Measurements from ENCODE around the gene SEC24D. TPM values are rescaled to one million over a fixed set of nuclear protein-coding genes. Genes with fewer than 3 reads are reported as not detected.
"Not testable (repeated sequence)": the region's sequence is repeated elsewhere in the genome, so short reads cannot be mapped to it uniquely, and the experiment has no call there.

Gene SEC24D
- total RNA-seq, 2 experiments from 2014 or later = 40.3 to 40.6 TPM

DNA sequence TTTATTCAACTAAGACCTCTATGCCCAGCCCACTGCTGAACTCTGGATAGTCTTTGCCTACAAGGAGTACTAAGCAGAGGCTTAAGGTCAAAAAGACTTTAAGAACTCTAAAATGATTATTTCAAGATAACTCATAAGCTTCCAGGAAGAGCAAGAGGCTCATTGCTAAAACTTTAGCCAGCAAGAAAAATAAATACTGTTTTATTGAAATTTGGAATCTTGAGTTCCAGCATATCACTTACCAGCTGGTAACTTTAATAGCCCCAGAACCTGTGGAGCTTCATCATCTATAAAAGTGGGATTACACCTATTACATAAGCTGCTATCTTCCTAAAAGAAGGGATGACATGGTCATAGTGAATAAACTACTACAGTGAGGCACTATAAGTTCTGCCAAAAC, 47.0 kb downstream of the SEC24D start:
- DNase-seq (no peak), ATAC-seq (no peak)
- peaks cover 11% of the 10 kb centered on the region for H3K36me3 Mint-ChIP-seq
- no peaks in the 10 kb centered on the region for H3K4me1 Mint-ChIP-seq
- CTCF ChIA-PET = interaction anchor here (1.3 kb wide), 1 partner anchor 17 kb away, joined by 4 read pairs; no protein-coding TSS in a partner anchor
- no peak overlapping the region for H3K4me3 Mint-ChIP-seq
- no peaks in the 10 kb centered on the region for H3K9me3 Mint-ChIP-seq (ENCODE audit: low read depth)
- H3K27ac Mint-ChIP-seq = no peak overlapping the region
- no peaks in the 10 kb centered on the region for H3K27me3 Mint-ChIP-seq

DNA sequence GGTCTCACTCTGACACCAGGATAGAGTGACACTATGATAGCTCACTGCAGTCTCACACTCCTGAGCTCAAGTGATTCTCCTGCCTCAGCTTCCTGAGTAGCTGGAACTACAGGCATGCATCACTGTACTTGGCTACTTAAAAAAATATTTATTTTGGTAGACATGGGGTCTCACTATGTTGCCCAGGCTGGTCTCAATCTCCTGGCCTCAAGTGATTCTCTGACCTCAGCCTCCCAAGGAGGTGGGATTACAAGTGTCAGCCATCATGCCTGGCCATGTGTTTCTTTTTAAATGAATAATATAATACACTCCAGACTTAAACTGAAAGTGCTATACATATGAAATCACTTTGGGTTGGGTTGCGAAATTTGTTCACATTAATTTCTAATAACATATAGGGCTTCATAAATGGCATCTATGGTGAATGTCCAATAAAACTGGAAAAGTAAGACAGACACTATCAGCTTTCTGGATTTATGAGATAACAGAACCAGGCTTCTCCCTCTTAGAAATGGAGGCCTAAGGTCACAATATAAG, 48.0 kb downstream of the SEC24D start:
- no peaks in the 10 kb centered on the region for H3K9me3 Mint-ChIP-seq (ENCODE audit: low read depth)
- no peak overlapping the region for H3K27ac Mint-ChIP-seq
- H3K4me1 Mint-ChIP-seq = no peaks in the 10 kb centered on the region
- no peak for ATAC-seq
- no peak for DNase-seq
- CTCF ChIA-PET = no interaction called here
- no peak overlapping the region for H3K4me3 Mint-ChIP-seq
- peaks cover 15% of the 10 kb centered on the region for H3K36me3 Mint-ChIP-seq
- H3K27me3 Mint-ChIP-seq = no peaks in the 10 kb centered on the region

DNA sequence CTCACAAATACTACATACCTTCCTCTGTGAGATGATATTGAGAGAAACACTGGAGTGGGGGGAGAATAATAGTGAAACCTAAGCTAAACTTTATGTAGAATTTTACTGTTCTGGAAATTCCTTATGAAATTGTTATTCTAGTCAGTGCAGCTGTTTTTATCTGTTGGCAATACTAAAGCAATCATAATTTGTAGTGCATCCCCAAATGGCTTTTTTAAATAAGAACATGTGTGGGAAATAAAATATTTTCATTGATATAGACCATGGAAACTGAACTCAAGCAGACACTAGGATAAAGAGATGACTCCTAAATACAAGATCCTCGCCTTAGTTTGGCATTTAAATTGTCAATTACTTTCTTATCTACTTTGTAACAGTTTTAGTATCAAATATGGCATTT, 51.1 kb downstream of the SEC24D start:
- Mint-ChIP-seq H3K4me3 (no peak overlapping the region), H3K36me3 (peaks cover 27% of the 10 kb centered on the region), H3K4me1 (no peaks in the 10 kb centered on the region), H3K27ac (no peak overlapping the region), H3K9me3 (ENCODE audit: low read depth) (no peaks in the 10 kb centered on the region), H3K27me3 (no peaks in the 10 kb centered on the region)
- ATAC-seq (no peak), DNase-seq (no peak)
- CTCF ChIA-PET = no interaction called here

DNA sequence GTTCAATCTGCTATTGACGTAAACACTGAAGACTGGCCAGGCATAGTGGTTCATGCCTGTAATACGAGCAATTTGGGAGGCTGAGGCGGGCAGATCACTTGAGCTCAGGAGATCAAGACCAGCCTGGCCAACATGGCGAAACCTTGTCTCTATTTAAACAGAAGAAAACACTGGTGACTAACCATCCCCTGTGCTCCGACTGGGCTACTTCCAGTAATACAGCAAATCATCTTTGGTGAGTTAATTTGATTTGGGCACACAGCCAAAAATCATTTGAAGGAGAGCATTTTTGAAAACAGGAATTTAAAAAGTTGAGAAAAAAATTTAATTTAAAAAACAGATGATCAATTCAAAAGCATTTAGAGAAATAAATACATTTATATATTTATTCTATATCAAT, 52.0 kb downstream of the SEC24D start:
- no peaks in the 10 kb centered on the region for H3K9me3 Mint-ChIP-seq (ENCODE audit: low read depth)
- H3K27me3 Mint-ChIP-seq = no peaks in the 10 kb centered on the region
- CTCF ChIA-PET = interaction anchor here (0.6 to 1.3 kb wide), 2 partner anchors 10 to 754 kb away, joined by 3 to 5 read pairs; no protein-coding TSS in a partner anchor
- no peaks in the 10 kb centered on the region for H3K4me1 Mint-ChIP-seq
- H3K36me3 Mint-ChIP-seq = peaks cover 26% of the 10 kb centered on the region
- DNase-seq (no peak), ATAC-seq (no peak)
- H3K27ac Mint-ChIP-seq = no peak overlapping the region
- no peak overlapping the region for H3K4me3 Mint-ChIP-seq

DNA sequence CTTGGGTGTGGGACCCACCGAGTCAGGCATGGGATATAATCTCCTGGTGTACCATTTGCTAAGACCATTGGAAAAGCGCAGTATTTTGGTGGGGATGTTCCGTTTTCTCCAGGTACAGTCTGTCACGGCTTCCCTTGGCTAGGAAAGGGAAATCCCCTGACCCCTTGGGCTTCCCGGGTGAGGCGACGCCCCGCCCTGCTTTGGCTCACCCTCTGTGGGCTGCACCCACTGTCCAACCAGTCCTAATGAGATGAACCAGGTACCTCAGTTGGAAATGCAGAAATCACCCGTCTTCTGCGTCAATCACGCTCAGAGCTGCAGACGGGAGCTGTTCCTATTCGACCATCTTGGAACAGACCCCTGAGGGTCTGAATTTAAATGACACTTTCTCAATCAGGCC, 53.0 kb downstream of the SEC24D start:
- not testable (repeated sequence) for H3K27me3 Mint-ChIP-seq; H3K27ac Mint-ChIP-seq; H3K4me3 Mint-ChIP-seq; DNase-seq; H3K9me3 Mint-ChIP-seq (ENCODE audit: low read depth); ATAC-seq; H3K4me1 Mint-ChIP-seq
- CTCF ChIA-PET = interaction anchor here (1.3 kb wide), 1 partner anchor 9 kb away, joined by 3 read pairs; no protein-coding TSS in a partner anchor
- peaks cover 26% of the 10 kb centered on the region for H3K36me3 Mint-ChIP-seq

DNA sequence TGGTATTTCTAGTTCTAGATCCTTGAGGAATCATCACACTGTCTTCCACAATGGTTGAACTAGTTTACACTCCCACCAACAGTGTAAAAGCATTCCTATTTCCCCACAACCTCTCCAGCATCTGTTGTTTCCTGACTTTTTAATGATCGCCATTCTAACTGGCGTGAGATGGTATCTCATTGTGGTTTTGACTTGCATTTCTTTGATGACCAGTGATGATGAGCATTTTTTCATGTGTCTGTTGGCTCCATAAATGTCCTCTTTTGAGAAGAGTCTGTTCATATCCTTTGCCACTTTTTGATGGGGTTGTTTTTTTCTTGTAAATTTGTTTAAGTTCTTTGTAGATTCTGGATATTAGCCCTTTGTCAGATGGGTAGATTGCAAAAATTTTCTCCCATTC, 58.3 kb downstream of the SEC24D start:
- H3K4me1 Mint-ChIP-seq; H3K9me3 Mint-ChIP-seq (ENCODE audit: low read depth); ATAC-seq; DNase-seq; H3K27ac Mint-ChIP-seq; CTCF ChIA-PET; H3K27me3 Mint-ChIP-seq; H3K4me3 Mint-ChIP-seq: not testable (repeated sequence)
- H3K36me3 Mint-ChIP-seq = peaks cover 15% of the 10 kb centered on the region

DNA sequence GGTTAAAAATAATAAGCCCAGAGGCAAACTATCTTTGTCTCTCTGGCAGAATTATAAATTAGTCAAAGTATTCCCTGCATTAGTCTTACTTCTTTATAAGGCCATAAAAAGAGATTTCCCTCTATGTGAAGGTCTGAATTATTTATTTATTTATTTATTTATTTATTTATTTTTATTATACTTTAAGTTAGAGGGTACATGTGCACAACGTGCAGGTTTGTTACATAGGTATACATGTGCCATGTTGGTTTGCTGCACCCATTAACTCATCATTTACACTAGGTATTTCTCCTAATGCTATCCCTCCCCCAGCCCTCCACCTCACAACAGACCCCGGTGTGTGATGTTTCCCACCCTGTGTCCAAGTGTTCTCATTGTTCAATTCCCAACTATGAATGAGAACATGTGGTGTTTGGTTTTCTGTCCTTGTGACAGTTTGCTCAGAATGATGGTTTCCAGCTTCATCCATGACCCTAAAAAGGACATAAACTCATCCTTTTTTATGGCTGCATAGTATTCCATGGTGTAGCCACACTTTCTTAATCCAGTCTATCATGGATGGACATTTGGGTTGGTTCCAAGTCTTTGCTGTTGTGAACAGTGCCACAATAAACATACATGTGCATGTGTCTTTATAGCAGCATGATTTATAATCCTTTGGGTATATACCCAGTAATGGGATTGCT, 58.8 kb downstream of the SEC24D start:
- H3K27ac Mint-ChIP-seq; H3K9me3 Mint-ChIP-seq (ENCODE audit: low read depth); H3K4me3 Mint-ChIP-seq; ATAC-seq; H3K4me1 Mint-ChIP-seq; DNase-seq; CTCF ChIA-PET; H3K27me3 Mint-ChIP-seq: not testable (repeated sequence)
- peaks cover 10% of the 10 kb centered on the region for H3K36me3 Mint-ChIP-seq

DNA sequence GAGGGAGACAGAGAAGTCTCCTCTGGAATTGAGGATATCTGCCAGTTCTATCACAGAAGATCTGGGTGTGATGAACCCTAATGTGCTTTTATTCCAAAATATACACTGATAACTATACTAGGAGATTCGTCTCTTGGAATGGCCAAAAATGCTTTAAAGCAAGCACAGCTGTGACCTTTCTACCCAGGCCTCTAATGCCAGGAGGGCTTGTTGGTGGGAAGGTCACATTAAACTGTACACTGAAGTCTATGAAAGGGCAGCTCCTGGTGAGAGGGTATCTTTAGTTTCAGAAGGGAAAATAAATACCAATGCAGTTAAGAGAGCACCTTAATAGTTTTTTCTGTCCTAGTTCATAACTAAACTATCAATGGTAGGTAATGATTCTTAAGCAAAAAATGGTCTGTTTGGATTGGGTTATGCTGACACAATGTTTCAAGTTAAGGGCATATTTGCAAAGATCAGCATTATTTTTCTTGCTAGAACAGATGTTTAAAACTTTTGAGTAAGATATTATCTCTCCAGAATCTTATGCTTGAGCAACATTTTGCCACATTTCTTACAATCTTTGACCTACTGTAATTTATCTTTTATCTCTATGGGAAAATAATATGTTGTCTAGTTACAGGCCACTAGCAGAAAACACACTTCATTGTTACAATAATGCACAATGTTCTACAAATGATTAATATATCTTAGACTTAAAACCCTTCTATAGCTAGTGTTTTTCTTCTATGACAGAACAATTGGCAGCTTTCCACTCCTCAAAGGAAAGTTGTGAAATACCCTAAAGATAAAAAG, 59.6 kb downstream of the SEC24D start:
- no peak for ATAC-seq
- Mint-ChIP-seq H3K4me3 (no peak overlapping the region), H3K9me3 (ENCODE audit: low read depth) (peaks cover 2% of the 10 kb centered on the region), H3K4me1 (peaks cover 1% of the 10 kb centered on the region), H3K27ac (no peak overlapping the region), H3K36me3 (peaks cover 4% of the 10 kb centered on the region), H3K27me3 (no peaks in the 10 kb centered on the region)
- no peak for DNase-seq
- CTCF ChIA-PET = no interaction called here

DNA sequence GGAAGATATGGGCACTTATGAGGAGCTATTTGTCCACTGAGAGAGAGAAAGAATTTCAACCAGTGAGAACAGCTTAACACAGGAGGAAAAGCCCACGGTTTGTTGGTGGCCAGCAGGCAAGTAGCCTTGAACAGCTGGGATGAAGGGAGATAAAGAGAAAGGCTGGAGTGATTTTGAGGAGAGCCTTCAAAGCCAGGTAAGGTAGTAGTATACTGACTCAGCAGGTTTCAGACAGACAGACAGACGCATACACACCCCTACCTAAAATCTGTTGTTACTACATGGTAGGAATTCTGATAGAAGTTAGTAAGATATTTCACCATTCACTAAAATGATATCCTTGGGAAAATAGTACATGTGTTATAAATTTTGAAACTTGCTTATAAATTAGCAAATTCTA, 60.5 kb downstream of the SEC24D start:
- CTCF ChIA-PET = interaction anchor here (1.5 kb wide), 1 partner anchor 109 kb away, joined by 5 read pairs; no protein-coding TSS in a partner anchor
- Mint-ChIP-seq H3K4me3 (no peak overlapping the region), H3K27ac (no peak overlapping the region)

DNA sequence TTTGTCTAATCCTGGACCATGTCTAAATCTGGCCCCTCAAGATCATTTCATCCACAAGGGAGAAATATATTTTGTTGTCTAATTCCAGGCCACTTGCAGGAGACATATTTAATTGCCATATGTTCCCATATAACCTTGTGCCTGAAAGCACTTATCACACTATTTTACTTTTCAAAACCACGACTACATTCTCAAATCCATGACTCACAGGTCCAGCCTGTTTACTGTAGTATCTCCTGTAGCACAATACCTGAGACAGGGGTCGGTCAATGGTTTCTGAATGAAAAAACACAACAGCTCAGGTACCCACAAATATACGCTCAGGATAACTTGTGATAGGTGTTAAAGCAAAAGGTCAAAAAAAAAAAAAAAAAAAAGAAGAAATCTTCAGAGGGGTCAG, 60.9 kb downstream of the SEC24D start:
- CTCF ChIA-PET = interaction anchor here (0.9 to 1.8 kb wide), 4 partner anchors 8 to 116 kb away, joined by 3 to 8 read pairs (median 4); no protein-coding TSS in a partner anchor
- H3K27me3 Mint-ChIP-seq = no peaks in the 10 kb centered on the region
- H3K9me3 Mint-ChIP-seq (ENCODE audit: low read depth) = peaks cover 2% of the 10 kb centered on the region
- ATAC-seq (no peak), DNase-seq (no peak)
- peaks cover 1% of the 10 kb centered on the region for H3K4me1 Mint-ChIP-seq
- H3K4me3 Mint-ChIP-seq = no peak overlapping the region
- peaks cover 1% of the 10 kb centered on the region for H3K36me3 Mint-ChIP-seq
- H3K27ac Mint-ChIP-seq = no peak overlapping the region

More for the DNA sequence above, 60.5 kb downstream of the SEC24D start:
- no peak for ATAC-seq
- Mint-ChIP-seq H3K4me1 (peaks cover 1% of the 10 kb centered on the region), H3K9me3 (ENCODE audit: low read depth) (peaks cover 2% of the 10 kb centered on the region), H3K36me3 (peaks cover 1% of the 10 kb centered on the region), H3K27me3 (no peaks in the 10 kb centered on the region)
- DNase-seq = no peak

DNA sequence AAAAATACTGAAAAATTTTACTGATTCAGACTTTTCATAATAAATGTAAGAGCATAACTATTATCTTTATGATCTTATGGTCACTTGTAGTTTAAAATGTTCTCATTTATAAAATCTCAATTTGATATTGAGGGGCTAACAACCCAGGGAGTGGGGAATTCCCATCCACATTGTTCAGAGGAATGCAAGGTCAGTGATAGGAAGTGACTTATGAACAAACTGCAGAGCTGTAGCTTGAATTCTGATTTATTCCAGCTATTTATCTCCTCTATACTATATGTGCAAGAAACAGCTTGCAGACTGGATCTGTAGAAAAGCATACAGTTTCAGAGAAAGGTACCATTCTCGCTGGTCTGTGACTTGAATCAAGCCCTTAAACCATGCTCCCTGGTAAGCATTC, 61.6 kb downstream of the SEC24D start:
- CTCF ChIA-PET = interaction anchor here (0.9 to 1.8 kb wide), 6 partner anchors 9 to 117 kb away, joined by 3 to 8 read pairs (median 3); no protein-coding TSS in a partner anchor
- ATAC-seq (no peak), DNase-seq (no peak)
- Mint-ChIP-seq H3K4me3 (no peak overlapping the region), H3K27ac (no peak overlapping the region), H3K36me3 (peaks cover 1% of the 10 kb centered on the region), H3K4me1 (peaks cover 1% of the 10 kb centered on the region), H3K27me3 (no peaks in the 10 kb centered on the region), H3K9me3 (ENCODE audit: low read depth) (peaks cover 2% of the 10 kb centered on the region)

DNA sequence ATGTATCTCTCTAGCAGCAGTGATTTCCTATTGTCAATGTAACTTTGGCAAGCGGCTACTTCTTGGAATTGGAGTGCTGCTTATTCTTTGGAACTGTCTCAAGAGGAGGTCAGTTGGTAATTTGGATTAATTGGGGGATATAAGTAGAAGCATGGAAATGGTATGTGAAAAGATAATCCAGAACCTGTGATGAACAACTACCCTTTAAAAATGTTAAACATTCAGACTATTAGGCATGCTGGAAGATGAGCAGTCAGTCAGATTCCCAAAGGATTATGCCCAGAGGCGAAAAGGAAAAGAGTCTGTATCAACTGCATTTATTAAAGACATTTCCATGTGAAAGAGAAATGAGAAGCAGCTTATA, 62.5 kb downstream of the SEC24D start:
- peaks cover 1% of the 10 kb centered on the region for H3K36me3 Mint-ChIP-seq

DNA sequence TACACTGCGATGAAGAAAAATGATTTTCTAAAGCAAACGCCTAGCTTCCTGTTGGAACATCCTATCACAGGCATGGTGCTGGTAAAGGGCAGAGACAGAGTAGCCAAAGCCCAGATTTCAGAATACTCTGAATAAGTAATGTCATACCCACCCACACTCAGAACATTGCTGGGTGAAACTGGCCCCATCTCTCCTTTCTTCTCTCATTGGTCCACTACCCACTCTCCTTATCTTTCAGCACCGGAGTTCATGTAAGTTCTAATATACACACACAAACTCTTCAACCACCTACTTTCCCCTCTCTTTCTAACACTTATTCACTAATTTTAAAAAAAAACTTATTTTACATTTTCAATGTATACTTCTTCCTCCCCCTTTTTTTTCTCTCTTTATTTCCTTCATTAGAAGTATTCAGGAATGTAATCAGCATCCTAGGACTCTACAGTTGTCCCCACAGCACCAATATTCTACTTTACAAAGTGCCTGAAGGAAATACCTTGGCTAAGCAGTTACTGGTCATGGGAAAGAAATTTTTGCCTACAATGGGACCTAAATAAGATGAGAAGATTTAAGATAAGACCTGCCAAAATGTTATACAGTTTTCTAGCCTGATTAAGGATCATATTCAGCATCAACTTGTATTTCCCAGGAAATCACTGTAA, 63.0 kb downstream of the SEC24D start:
- no peaks in the 10 kb centered on the region for H3K27me3 Mint-ChIP-seq
- H3K27ac Mint-ChIP-seq = no peak overlapping the region
- DNase-seq = no peak
- H3K36me3 Mint-ChIP-seq = peaks cover 3% of the 10 kb centered on the region
- H3K4me1 Mint-ChIP-seq = peaks cover 1% of the 10 kb centered on the region
- H3K9me3 Mint-ChIP-seq (ENCODE audit: low read depth) = peaks cover 2% of the 10 kb centered on the region
- CTCF ChIA-PET = interaction anchor here (1.5 to 2.1 kb wide), 3 partner anchors 98 to 116 kb away, joined by 4 to 7 read pairs (median 6); partner anchors contain the start of gene SYNPO2
- ATAC-seq = no peak
- H3K4me3 Mint-ChIP-seq = no peak overlapping the region

More for the DNA sequence above, 62.5 kb downstream of the SEC24D start:
- Mint-ChIP-seq H3K27me3 (no peaks in the 10 kb centered on the region), H3K9me3 (ENCODE audit: low read depth) (peaks cover 2% of the 10 kb centered on the region), H3K4me1 (peaks cover 1% of the 10 kb centered on the region), H3K27ac (no peak overlapping the region), H3K4me3 (no peak overlapping the region)
- ATAC-seq = no peak
- CTCF ChIA-PET = interaction anchor here (1.2 to 1.8 kb wide), 2 partner anchors 91 to 114 kb away, joined by 3 to 8 read pairs; no protein-coding TSS in a partner anchor
- no peak for DNase-seq
